Karpas-422 (cell line): ENCODE results near the gene TMPRSS11B. TPM values are rescaled to one million over a fixed set of nuclear protein-coding genes. Genes with fewer than 3 reads are reported as not detected.

Experiments
- DNase-seq: peaks from one replicate; pipeline ENCODE4 v3.0.0-alpha.2; 2015
- H2AFZ ChIP-seq: fragments of 200-600 bp; sonication (generic); 2 replicates; pipeline ENCODE4 v1.6.1; 2014; ENCODE audit warnings: antibody characterized with exemption, low read length, mixed read lengths
- H3K27ac ChIP-seq: fragments of 200-600 bp; sonication (generic); 2 replicates; pipeline ENCODE4 v1.5.1; 2014; ENCODE audit warnings: mild to moderate bottlenecking, low read length, moderate library complexity
- H3K27me3 ChIP-seq: fragments of 200-600 bp; sonication (generic); 2 replicates; pipeline ENCODE4 v1.6.1; 2014; ENCODE audit warnings: low read length, mixed read lengths
- H3K36me3 ChIP-seq: fragments of 200-600 bp; sonication (generic); 2 replicates; pipeline ENCODE4 v1.6.1; 2014; ENCODE audit warnings: low read length, mixed read lengths; ENCODE audit not compliant: insufficient read depth
- H3K4me1 ChIP-seq: fragments of 200-600 bp; sonication (generic); 2 replicates; pipeline ENCODE4 v1.6.1; 2014; ENCODE audit warnings: mild to moderate bottlenecking, low read length, mixed read lengths
- H3K4me2 ChIP-seq: fragments of 200-600 bp; sonication (generic); 2 replicates; pipeline ENCODE4 v1.6.1; 2014; ENCODE audit warnings: low read length, low read depth, mild to moderate bottlenecking; ENCODE audit not compliant: poor library complexity, severe bottlenecking
- H3K4me3 ChIP-seq: fragments of 200-600 bp; sonication (generic); 2 replicates; pipeline ENCODE4 v1.5.1; 2014; ENCODE audit warnings: mild to moderate bottlenecking, antibody characterized with exemption, low read length, mixed read lengths
- H3K79me2 ChIP-seq: fragments of 200-600 bp; sonication (generic); 2 replicates; pipeline ENCODE4 v1.6.1; 2014; ENCODE audit warnings: mild to moderate bottlenecking, low read length, mixed read lengths
- H3K9ac ChIP-seq: fragments of 200-600 bp; sonication (generic); 2 replicates; pipeline ENCODE4 v1.6.0; 2014; ENCODE audit warnings: low read length
- H3K9me2 ChIP-seq: fragments of 200-600 bp; sonication (generic), shearing (Covaris generic); replicated peaks from 2 replicates; pipeline ENCODE4 v1.6.0; 2014; ENCODE audit warnings: mild to moderate bottlenecking, low read length, moderate library complexity; ENCODE audit not compliant: insufficient read depth
- H3K9me3 ChIP-seq: fragments of 300-700, 200-600 bp; sonication (generic); 2 replicates; pipeline ENCODE4 v1.6.1; 2014; ENCODE audit warnings: low read length, mixed read lengths
- H4K20me1 ChIP-seq: fragments of 200-600 bp; sonication (generic); 2 replicates; pipeline ENCODE4 v1.6.1; 2014; ENCODE audit warnings: mild to moderate bottlenecking, antibody characterized with exemption, low read length, low read depth; ENCODE audit not compliant: insufficient read depth
- total RNA-seq: library from RNA; depleted of rRNA; stranded (reverse); fragments of >200 nt; shearing (Covaris generic); gene quantifications from 2 replicates; pipeline ENCODE4 v1.2.3, GENCODE V29; 2014; ENCODE audit warnings: low replicate concordance

TMPRSS11B gene
- total RNA-seq, 1 experiment from 2014 or later = not detected

DNA sequence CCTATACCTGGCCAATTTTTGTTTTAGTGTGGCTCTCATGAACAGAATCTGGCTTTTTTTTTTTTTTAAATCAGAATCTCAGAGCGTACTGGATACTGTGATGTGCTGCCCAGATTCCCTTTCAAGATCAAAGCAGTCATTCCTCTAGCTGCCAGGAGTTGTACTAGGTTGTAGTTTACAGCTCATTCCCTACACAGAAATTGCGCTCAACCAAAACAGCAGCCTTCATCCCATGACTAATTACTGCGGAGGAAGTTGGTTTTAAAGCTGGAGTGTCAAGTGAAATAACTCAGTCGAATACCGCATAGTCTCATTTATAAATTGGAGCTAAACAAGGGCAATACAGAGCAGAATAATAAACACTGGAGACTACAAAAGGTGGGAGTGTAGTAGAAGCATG, 12.2 kb upstream of the TMPRSS11B start:
- Histone ChIP-seq H3K9me2 (no peaks in the 10 kb centered on the region), H3K9me3 (no peaks in the 10 kb centered on the region), H3K4me2 (no peak overlapping the region), H3K27ac (no peak overlapping the region), H3K9ac (no peak overlapping the region), H2AFZ (no peak overlapping the region), H3K4me1 (no peaks in the 10 kb centered on the region), H4K20me1 (no peaks in the 10 kb centered on the region), H3K4me3 (no peak overlapping the region), H3K79me2 (no peaks in the 10 kb centered on the region), H3K27me3 (no peaks in the 10 kb centered on the region), H3K36me3 (no peaks in the 10 kb centered on the region)
- no peak for DNase-seq

DNA sequence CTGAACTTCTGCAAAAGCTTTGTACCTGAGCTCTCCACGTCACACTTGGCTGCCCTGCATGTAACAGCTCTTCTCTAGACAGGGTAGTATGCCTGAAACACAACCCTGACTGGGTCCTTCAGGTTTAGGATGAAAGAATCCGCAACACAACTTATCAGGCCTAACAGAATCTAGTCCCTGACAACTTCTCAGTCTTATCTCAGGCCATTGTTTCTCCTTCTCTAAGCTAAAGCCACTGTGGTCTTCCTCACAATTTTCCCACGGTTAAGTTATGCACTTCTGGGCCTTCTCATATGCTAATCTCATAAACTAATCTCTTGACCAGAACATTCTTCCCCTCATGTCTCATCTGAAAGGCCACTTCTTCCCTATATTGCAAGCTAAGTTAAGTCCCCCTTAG, 10.8 kb upstream of the TMPRSS11B start:
- no peak overlapping the region for H3K4me3 ChIP-seq
- H3K9ac ChIP-seq = no peak overlapping the region
- no peaks in the 10 kb centered on the region for H3K9me3 ChIP-seq
- H3K79me2 ChIP-seq = no peaks in the 10 kb centered on the region
- H3K4me2 ChIP-seq = no peak overlapping the region
- no peaks in the 10 kb centered on the region for H3K36me3 ChIP-seq
- no peak for DNase-seq
- H3K27ac ChIP-seq = no peak overlapping the region
- H3K4me1 ChIP-seq = no peaks in the 10 kb centered on the region
- no peak overlapping the region for H2AFZ ChIP-seq
- no peaks in the 10 kb centered on the region for H3K9me2 ChIP-seq
- no peaks in the 10 kb centered on the region for H3K27me3 ChIP-seq
- no peaks in the 10 kb centered on the region for H4K20me1 ChIP-seq

DNA sequence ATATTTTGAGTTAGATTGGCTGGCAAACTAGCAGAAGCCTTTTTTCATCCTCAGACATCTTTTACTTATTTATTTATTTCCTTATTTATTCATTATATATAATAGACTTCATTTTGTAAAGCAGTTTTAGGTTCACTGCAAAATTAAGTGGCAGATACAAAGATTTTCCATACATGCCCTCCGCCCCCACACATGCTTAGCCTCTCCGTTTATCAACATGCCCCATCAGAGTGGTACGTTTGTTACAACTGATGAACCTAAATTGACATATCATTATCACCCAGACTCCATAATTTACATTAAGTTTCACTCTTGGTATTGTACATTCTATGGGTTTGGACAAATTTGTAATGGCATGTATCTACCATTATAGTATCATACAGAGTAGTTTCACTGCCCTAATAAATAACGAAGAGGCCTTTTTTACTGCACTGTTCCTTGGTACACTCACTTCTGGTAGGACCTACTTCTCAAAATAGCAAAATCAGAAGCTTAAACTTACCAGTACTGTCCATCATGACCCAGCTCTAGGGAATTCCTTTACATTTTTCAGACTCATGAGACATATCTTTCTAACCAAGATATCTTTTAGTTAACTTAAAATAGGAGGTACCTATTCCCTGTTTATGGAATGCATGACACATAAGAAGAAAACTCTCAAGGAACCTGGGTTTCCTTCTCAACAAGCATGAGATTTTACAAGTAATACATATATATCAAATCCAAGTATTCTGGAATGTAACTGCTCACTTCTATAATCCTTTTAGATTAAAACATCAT, 4.8 kb upstream of the TMPRSS11B start:
- Histone ChIP-seq H3K79me2 (no peaks in the 10 kb centered on the region), H2AFZ (no peak overlapping the region), H3K4me1 (peaks cover 6% of the 10 kb centered on the region), H3K9ac (no peak overlapping the region), H3K9me2 (no peaks in the 10 kb centered on the region), H3K36me3 (no peaks in the 10 kb centered on the region), H3K4me2 (no peak overlapping the region), H3K27me3 (0 out of 2 replicates have a peak, but pooled peaks cover 3% of the 10 kb centered on the region), H3K4me3 (no peak overlapping the region), H3K9me3 (no peaks in the 10 kb centered on the region), H3K27ac (no peak overlapping the region), H4K20me1 (no peaks in the 10 kb centered on the region)
- DNase-seq = no peak

DNA sequence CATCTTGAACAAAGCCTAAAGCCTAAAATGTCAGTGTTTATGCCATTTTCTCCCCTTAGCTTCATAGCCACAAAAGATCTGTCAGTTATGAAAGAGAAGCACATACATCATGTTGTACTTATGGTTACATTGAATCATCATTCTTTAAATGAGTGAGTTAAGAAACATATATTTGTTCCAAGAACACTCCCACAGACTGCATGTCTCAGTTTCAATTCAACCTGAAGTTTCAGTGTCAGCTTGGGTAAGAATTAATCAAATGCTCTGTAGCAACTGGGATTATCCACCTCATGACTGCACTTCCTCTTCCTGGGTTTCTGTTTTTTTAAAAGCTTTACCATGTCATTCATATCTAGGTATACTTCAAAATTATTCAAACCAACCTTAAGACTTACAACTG, 3.9 kb upstream of the TMPRSS11B start:
- no peak overlapping the region for H3K4me2 ChIP-seq
- no peaks in the 10 kb centered on the region for H3K79me2 ChIP-seq
- no peaks in the 10 kb centered on the region for H3K9me3 ChIP-seq
- H3K9me2 ChIP-seq = no peaks in the 10 kb centered on the region
- DNase-seq = no peak
- H3K36me3 ChIP-seq = no peaks in the 10 kb centered on the region
- no peak overlapping the region for H3K27ac ChIP-seq
- H4K20me1 ChIP-seq = no peaks in the 10 kb centered on the region
- no peak overlapping the region for H3K4me3 ChIP-seq
- peaks cover 6% of the 10 kb centered on the region for H3K4me1 ChIP-seq
- H2AFZ ChIP-seq = no peak overlapping the region
- no peak overlapping the region for H3K9ac ChIP-seq
- H3K27me3 ChIP-seq = 0 out of 2 replicates have a peak, but pooled peaks cover 3% of the 10 kb centered on the region

DNA sequence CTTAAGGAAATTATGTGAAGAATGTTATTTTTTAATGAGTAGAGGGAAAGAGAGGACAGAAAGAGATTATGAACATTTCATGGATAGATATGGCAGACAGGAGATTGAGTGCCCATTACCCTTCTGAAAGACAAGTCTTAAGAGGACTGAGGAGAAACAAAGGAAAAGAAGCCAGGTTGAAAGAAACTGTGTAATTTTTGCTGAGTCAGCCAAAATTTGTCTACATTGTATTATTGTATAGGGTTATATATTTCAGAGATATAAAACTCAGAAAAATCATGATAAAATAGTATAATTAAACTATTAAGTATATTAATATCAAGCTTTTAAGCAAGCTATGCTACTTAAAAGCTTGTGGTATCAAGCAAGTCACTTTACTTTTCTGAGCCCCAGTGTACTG, 4.9 kb downstream of the TMPRSS11B start:
- H3K27ac ChIP-seq = no peak overlapping the region
- H3K27me3 ChIP-seq = no peaks in the 10 kb centered on the region
- no peaks in the 10 kb centered on the region for H3K79me2 ChIP-seq
- no peaks in the 10 kb centered on the region for H4K20me1 ChIP-seq
- DNase-seq = no peak
- H3K9me3 ChIP-seq = no peaks in the 10 kb centered on the region
- no peaks in the 10 kb centered on the region for H3K9me2 ChIP-seq
- no peak overlapping the region for H3K9ac ChIP-seq
- H3K36me3 ChIP-seq = no peaks in the 10 kb centered on the region
- no peak overlapping the region for H3K4me2 ChIP-seq
- no peaks in the 10 kb centered on the region for H3K4me1 ChIP-seq
- no peak overlapping the region for H3K4me3 ChIP-seq
- H2AFZ ChIP-seq = no peak overlapping the region

DNA sequence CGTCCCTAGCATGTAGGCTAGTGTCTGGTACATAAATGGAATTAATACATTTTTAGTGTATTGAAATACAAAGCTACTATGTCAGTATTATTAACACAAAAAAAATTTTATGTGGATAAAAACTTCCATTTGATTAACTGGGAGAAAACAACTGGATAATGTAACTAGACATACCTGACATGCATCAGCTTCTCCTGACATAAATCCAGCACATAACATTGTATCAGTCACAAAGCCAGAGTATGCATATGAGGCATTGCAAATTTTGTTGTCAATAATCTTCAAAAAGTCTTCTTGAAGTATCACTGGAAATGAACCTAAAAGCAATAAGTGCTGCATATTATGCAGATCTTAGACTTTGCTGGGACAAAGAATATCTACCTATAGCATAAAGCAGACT, 16.9 kb downstream of the TMPRSS11B start:
- DNase-seq = no peak
- Histone ChIP-seq H3K79me2 (no peaks in the 10 kb centered on the region), H3K27ac (no peak overlapping the region), H3K4me1 (no peaks in the 10 kb centered on the region), H3K27me3 (no peaks in the 10 kb centered on the region), H3K4me3 (no peak overlapping the region), H3K4me2 (no peak overlapping the region), H3K9ac (no peak overlapping the region), H3K9me3 (no peaks in the 10 kb centered on the region), H3K9me2 (no peaks in the 10 kb centered on the region), H3K36me3 (no peaks in the 10 kb centered on the region), H4K20me1 (no peaks in the 10 kb centered on the region), H2AFZ (no peak overlapping the region)

DNA sequence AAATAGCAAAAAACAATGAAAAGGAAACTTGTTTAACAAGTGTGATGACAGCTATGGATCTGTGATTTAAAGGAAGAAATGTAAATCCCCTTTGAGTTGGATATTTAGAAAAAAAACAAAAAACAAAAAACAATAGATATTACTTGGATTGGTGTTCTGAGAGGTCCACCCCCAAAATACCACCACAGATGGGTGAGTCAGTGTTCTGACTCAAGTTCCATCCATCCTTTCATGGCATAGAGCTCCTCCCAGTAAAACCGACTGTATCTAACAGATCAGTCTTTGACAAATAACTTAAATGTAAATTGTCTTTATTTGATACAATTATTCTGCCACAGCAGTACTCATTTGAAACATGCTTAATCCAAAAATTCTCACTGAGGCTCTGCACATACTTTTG, 27.4 kb downstream of the TMPRSS11B start:
- Histone ChIP-seq H3K9ac (no peak overlapping the region), H3K4me2 (no peak overlapping the region)

DNA sequence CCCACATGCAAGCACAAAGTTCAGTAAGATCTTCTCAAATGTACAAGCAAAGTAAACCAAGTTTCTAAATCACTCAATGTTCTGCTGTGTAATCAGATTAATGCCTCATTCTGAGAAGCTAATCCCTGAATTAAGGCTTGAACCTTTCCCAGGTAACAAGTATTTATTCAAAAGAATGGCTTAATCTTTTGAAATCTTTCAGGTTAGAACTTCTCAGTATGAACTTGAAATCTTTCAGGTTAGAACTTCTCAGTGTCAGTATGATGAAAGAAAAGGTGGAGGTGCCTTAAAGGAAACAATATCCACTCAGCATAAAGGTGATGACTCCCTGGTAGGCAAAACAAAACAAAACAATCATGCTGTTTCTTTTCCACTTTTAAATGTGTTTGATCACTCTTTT, 29.0 kb downstream of the TMPRSS11B start:
- no peaks in the 10 kb centered on the region for H3K4me1 ChIP-seq
- no peak for DNase-seq

More for the DNA sequence above, 27.4 kb downstream of the TMPRSS11B start:
- no peaks in the 10 kb centered on the region for H3K79me2 ChIP-seq
- no peaks in the 10 kb centered on the region for H3K4me1 ChIP-seq
- no peak overlapping the region for H3K27ac ChIP-seq
- H2AFZ ChIP-seq = no peak overlapping the region
- H3K36me3 ChIP-seq = no peaks in the 10 kb centered on the region
- no peaks in the 10 kb centered on the region for H3K9me3 ChIP-seq
- H3K27me3 ChIP-seq = no peaks in the 10 kb centered on the region
- DNase-seq = no peak
- H3K9me2 ChIP-seq = no peaks in the 10 kb centered on the region
- H4K20me1 ChIP-seq = no peaks in the 10 kb centered on the region
- H3K4me3 ChIP-seq = no peak overlapping the region

More for the DNA sequence above, 29.0 kb downstream of the TMPRSS11B start:
- Histone ChIP-seq H3K4me2 (no peak overlapping the region), H3K36me3 (no peaks in the 10 kb centered on the region), H3K9me2 (no peaks in the 10 kb centered on the region), H2AFZ (no peak overlapping the region), H3K27me3 (no peaks in the 10 kb centered on the region), H3K9ac (no peak overlapping the region), H4K20me1 (no peaks in the 10 kb centered on the region), H3K79me2 (no peaks in the 10 kb centered on the region), H3K4me3 (no peak overlapping the region), H3K9me3 (no peaks in the 10 kb centered on the region), H3K27ac (no peak overlapping the region)
